ENCODE results near the gene BTBD17. TPM values are rescaled to one million over a fixed set of nuclear protein-coding genes. Genes with fewer than 3 reads are reported as not detected.

The BTBD17 gene
- total and polyA plus RNA-seq, 4 experiments from 2014 or later: not detected

- DNase-seq: no peak
- H3K4me1 ChIP-seq (ENCODE audit: insufficient read depth, low read length): peaks cover 13% of the 10 kb centered on the region
- intact Hi-C loops (cut with micrococcal nuclease): loop anchor here (1.0 kb wide), 2 partner anchors 52 to 143 kb away; no protein-coding TSS in a partner anchor
- H3K4me3 ChIP-seq (ENCODE audit: low read length in 2 of 2): no peak overlapping the region
- no peaks in the 10 kb centered on the region for H3K36me3 ChIP-seq (ENCODE audit: insufficient read depth, low read length)
- ChIA-PET POLR2A (ENCODE audit: partially characterized antibody) (no interaction called here), CTCF (ENCODE audit: partially characterized antibody) (interaction anchor here (0.7 to 4.6 kb wide), 6 partner anchors 9 to 142 kb away, joined by 3 to 23 read pairs (median 6); partner anchors contain the start of genes BTBD17 and GPR142)
- peak overlapping the region in 1 of 8 donors; percentile 41 for H3K4me3 Mint-ChIP-seq
- peaks cover 0 to 4% (median 0%) of the 10 kb centered on the region in 8 donors for H3K9me3 Mint-ChIP-seq
- H3K27me3 Mint-ChIP-seq: peaks cover 25 to 27% of the 10 kb centered on the region in 2 donors
- H3K4me1 Mint-ChIP-seq: peaks cover 5 to 17% (median 10%) of the 10 kb centered on the region in 4 donors
- no peaks in the 10 kb centered on the region for H3K36me3 Mint-ChIP-seq
- H3K27me3 ChIP-seq (ENCODE audit: insufficient read depth, low read length): peaks cover 21% of the 10 kb centered on the region
- H3K27ac Mint-ChIP-seq: no peak overlapping the region
- H3K9me3 ChIP-seq (ENCODE audit: control insufficient read depth in 1 of 2, low read length in 2 of 2): no peaks in the 10 kb centered on the region
- H3K27ac ChIP-seq (ENCODE audit: low read depth, low read length): no peak overlapping the region
Observed at GRCh38 chr17:74353446-74354060, 8.1 kb downstream of the BTBD17 start.

GRCh38 chr17:74351552-74352210 lies 10.0 kb downstream of the BTBD17 start:
- Mint-ChIP-seq H3K27me3 (peaks cover 20 to 22% of the 10 kb centered on the region in 2 donors), H3K4me3 (no peak overlapping the region), H3K9me3 (peaks cover 0 to 4% (median 0%) of the 10 kb centered on the region in 8 donors), H3K27ac (no peak overlapping the region), H3K4me1 (peaks cover 5 to 12% (median 6%) of the 10 kb centered on the region in 4 donors), H3K36me3 (no peaks in the 10 kb centered on the region)
- Histone ChIP-seq H3K9me3 (ENCODE audit: control insufficient read depth in 1 of 2, low read length in 2 of 2) (no peaks in the 10 kb centered on the region), H3K4me1 (ENCODE audit: insufficient read depth, low read length) (peaks cover 5% of the 10 kb centered on the region), H3K27me3 (ENCODE audit: insufficient read depth, low read length) (peaks cover 15% of the 10 kb centered on the region), H3K4me3 (ENCODE audit: low read length in 2 of 2) (no peak overlapping the region), H3K27ac (ENCODE audit: low read depth, low read length) (no peak overlapping the region), H3K36me3 (ENCODE audit: insufficient read depth, low read length) (no peaks in the 10 kb centered on the region)
- peak in 1 of 5 donors; percentile 16 for DNase-seq
- intact Hi-C loops (cut with micrococcal nuclease): no loop called here
- POLR2A ChIA-PET (ENCODE audit: partially characterized antibody): no interaction called here
- CTCF ChIA-PET (ENCODE audit: partially characterized antibody): interaction anchor here (0.8 to 4.6 kb wide), 8 partner anchors 11 to 64 kb away, joined by 3 to 23 read pairs (median 6); partner anchors contain the start of genes BTBD17 and GPR142

- DNase-seq: no peak
- CTCF ChIA-PET (ENCODE audit: partially characterized antibody): interaction anchor here (4.6 kb wide), 1 partner anchor 17 kb away, joined by 23 read pairs; the partner anchor contains the start of gene GPR142
- intact Hi-C loops (cut with micrococcal nuclease): no loop called here
- Mint-ChIP-seq H3K4me1 (peaks cover 5 to 12% (median 6%) of the 10 kb centered on the region in 4 donors), H3K36me3 (no peaks in the 10 kb centered on the region), H3K27ac (no peak overlapping the region), H3K4me3 (no peak overlapping the region), H3K9me3 (peaks cover 0 to 4% (median 0%) of the 10 kb centered on the region in 8 donors), H3K27me3 (peaks cover 17 to 22% of the 10 kb centered on the region in 2 donors)
- POLR2A ChIA-PET (ENCODE audit: partially characterized antibody): no interaction called here
- no peaks in the 10 kb centered on the region for H3K36me3 ChIP-seq (ENCODE audit: insufficient read depth, low read length)
- H3K4me3 ChIP-seq (ENCODE audit: low read length in 2 of 2): no peak overlapping the region
- peaks cover 5% of the 10 kb centered on the region for H3K4me1 ChIP-seq (ENCODE audit: insufficient read depth, low read length)
- no peaks in the 10 kb centered on the region for H3K9me3 ChIP-seq (ENCODE audit: control insufficient read depth in 1 of 2, low read length in 2 of 2)
- H3K27ac ChIP-seq (ENCODE audit: low read depth, low read length): no peak overlapping the region
- peaks cover 9% of the 10 kb centered on the region for H3K27me3 ChIP-seq (ENCODE audit: insufficient read depth, low read length)
Observed at GRCh38 chr17:74350486-74350885, 11.2 kb downstream of the BTBD17 start.

- CTCF ChIA-PET (ENCODE audit: partially characterized antibody): interaction anchor here (4.6 kb wide), 1 partner anchor 18 kb away, joined by 23 read pairs; the partner anchor contains the start of gene GPR142
- POLR2A ChIA-PET (ENCODE audit: partially characterized antibody): no interaction called here
- intact Hi-C loops (cut with micrococcal nuclease): no loop called here
Observed at GRCh38 chr17:74349120-74349519, 12.5 kb downstream of the BTBD17 start.

DNA sequence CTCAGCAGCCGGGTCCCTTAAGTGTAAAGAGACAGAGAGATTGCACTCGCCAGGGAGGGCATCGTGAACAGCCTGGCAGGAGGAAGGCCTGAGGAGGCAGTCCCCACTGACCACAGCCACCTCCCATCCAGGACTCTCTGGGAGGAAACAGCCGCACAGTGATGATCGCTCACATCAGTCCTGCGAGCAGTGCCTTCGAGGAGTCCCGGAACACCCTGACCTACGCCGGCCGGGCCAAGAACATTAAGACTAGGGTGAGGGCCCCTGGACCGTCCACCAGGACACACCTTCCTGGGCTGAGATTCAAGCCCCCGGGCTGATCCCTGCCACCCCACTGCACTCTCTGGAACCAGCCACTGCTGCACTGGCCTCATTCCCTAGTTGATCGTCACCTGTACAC lies 14.0 kb downstream of the BTBD17 start:
- intact Hi-C loops (cut with micrococcal nuclease): no loop called here
- ChIA-PET CTCF (ENCODE audit: partially characterized antibody) (interaction anchor here (0.9 to 1.7 kb wide), 2 partner anchors 10 to 19 kb away, joined by 3 to 4 read pairs; no protein-coding TSS in a partner anchor), POLR2A (ENCODE audit: partially characterized antibody) (no interaction called here)
- Mint-ChIP-seq H3K27ac (no peak overlapping the region), H3K4me1 (no peaks in the 10 kb centered on the region), H3K9me3 (peaks cover 0 to 4% (median 0%) of the 10 kb centered on the region in 8 donors), H3K36me3 (no peaks in the 10 kb centered on the region), H3K27me3 (peaks cover 1 to 7% of the 10 kb centered on the region in 2 donors), H3K4me3 (no peak overlapping the region)
- no peaks in the 10 kb centered on the region for H3K4me1 ChIP-seq (ENCODE audit: insufficient read depth, low read length)
- H3K27me3 ChIP-seq (ENCODE audit: insufficient read depth, low read length): peaks cover 4% of the 10 kb centered on the region
- no peaks in the 10 kb centered on the region for H3K36me3 ChIP-seq (ENCODE audit: insufficient read depth, low read length)
- no peak overlapping the region for H3K4me3 ChIP-seq (ENCODE audit: low read length in 2 of 2)
- no peaks in the 10 kb centered on the region for H3K9me3 ChIP-seq (ENCODE audit: control insufficient read depth in 1 of 2, low read length in 2 of 2)
- H3K27ac ChIP-seq (ENCODE audit: low read depth, low read length): no peak overlapping the region
- peak in 1 of 5 donors; percentile 2 for DNase-seq

More at GRCh38 chr17:74349120-74349519, 12.5 kb downstream of the BTBD17 start:
- peaks cover 3% of the 10 kb centered on the region for H3K4me1 ChIP-seq (ENCODE audit: insufficient read depth, low read length)
- Mint-ChIP-seq H3K36me3 (no peaks in the 10 kb centered on the region), H3K9me3 (peaks cover 0 to 4% (median 0%) of the 10 kb centered on the region in 8 donors), H3K4me1 (peaks cover 4 to 5% (median 4%) of the 10 kb centered on the region in 4 donors), H3K27me3 (peaks cover 11 to 17% of the 10 kb centered on the region in 2 donors), H3K4me3 (no peak overlapping the region), H3K27ac (no peak overlapping the region)
- H3K27me3 ChIP-seq (ENCODE audit: insufficient read depth, low read length): peaks cover 9% of the 10 kb centered on the region
- H3K36me3 ChIP-seq (ENCODE audit: insufficient read depth, low read length): no peaks in the 10 kb centered on the region
- H3K9me3 ChIP-seq (ENCODE audit: control insufficient read depth in 1 of 2, low read length in 2 of 2): no peaks in the 10 kb centered on the region
- H3K4me3 ChIP-seq (ENCODE audit: low read length in 2 of 2): no peak overlapping the region
- H3K27ac ChIP-seq (ENCODE audit: low read depth, low read length): no peak overlapping the region
- peak in 1 of 5 donors; percentile 7 for DNase-seq

DNA sequence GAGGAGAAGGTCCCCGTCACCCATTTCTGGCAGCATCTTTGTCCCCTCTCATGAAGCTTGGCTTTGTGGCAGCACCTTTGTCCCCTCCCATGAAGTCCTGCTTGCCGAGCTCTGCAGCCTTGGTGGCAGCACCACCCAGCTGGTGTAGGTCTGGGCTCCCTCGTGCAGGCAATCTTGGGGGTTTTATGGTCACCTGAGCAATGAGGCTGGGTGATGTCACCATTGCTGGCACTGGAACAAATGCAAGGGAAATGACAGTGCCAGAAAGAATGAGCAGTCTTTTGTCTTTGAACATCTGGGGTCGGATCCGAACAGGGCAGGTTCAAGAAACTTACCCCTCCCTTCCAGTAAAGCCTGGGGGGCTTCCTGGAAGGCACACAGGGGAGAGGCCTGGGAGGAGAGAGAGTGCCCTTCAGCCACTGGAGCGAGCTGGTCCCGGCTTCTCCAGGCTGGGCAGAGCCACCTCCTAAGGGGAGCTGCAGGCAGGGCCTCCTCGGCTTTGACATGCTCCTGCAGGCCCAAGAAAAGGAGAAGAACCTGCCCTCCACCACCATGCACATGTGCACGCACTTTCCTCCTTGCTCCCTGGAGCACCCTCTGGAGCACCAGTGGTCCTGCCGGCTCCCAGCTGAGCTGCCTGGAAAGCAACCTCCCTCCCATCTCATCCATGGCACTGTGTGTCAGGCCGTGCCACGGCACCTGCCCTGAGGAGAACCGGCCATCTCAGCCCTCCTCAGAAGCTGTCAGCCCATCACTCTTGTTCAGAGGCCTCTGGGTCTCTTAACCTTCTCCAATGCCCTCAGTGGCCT lies 16.0 kb downstream of the BTBD17 start:
- peaks cover 0 to 4% (median 0%) of the 10 kb centered on the region in 8 donors for H3K9me3 Mint-ChIP-seq
- H3K27ac Mint-ChIP-seq: peak overlapping the region in 1 of 7 donors; percentile 74
- H3K4me3 Mint-ChIP-seq: no peak overlapping the region
- no peaks in the 10 kb centered on the region for H3K36me3 ChIP-seq (ENCODE audit: insufficient read depth, low read length)
- H3K27me3 Mint-ChIP-seq: peaks cover 0 to 1% of the 10 kb centered on the region in 2 donors
- no peaks in the 10 kb centered on the region for H3K27me3 ChIP-seq (ENCODE audit: insufficient read depth, low read length)
- intact Hi-C loops (cut with micrococcal nuclease): no loop called here
- peak in 1 of 5 donors; percentile 25 for DNase-seq
- ChIA-PET POLR2A (ENCODE audit: partially characterized antibody) (no interaction called here), CTCF (ENCODE audit: partially characterized antibody) (interaction anchor here (0.8 to 1.7 kb wide), 2 partner anchors 12 to 21 kb away, joined by 3 to 4 read pairs; no protein-coding TSS in a partner anchor)
- H3K9me3 ChIP-seq (ENCODE audit: control insufficient read depth in 1 of 2, low read length in 2 of 2): no peaks in the 10 kb centered on the region
- no peak overlapping the region for H3K27ac ChIP-seq (ENCODE audit: low read depth, low read length)
- H3K4me1 ChIP-seq (ENCODE audit: insufficient read depth, low read length): no peaks in the 10 kb centered on the region
- no peak overlapping the region for H3K4me3 ChIP-seq (ENCODE audit: low read length in 2 of 2)
- H3K36me3 Mint-ChIP-seq: no peaks in the 10 kb centered on the region
- no peaks in the 10 kb centered on the region for H3K4me1 Mint-ChIP-seq
